Measurements from ENCODE around the gene DCLK1.

The DCLK1 gene

DNA sequence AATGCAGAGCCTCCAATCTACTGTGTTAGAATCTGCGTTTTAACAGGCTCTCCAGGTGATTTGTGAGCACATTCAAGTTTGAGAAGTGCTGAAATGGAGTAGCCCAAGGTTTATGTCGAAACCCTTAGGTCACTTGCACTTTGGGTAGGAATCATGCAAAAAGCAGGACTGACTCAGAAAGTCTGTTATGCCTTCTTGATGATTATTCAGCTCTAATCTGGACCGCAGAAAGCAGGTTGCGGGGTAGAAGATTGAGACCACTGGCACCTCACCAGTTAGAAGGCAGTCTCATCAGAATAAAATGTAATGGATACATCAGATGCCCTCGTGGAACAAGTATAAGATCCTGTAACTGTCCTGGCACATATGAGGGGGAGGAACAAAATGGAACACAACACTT lies 326.3 kb downstream of the DCLK1 start:
- no peak for TF ChIP-seq SPI1 (IDR thresholded peaks at IDR 0.05; ENCODE audit: borderline replicate concordance, low read depth)
- no peaks in the 10 kb centered on the region for H3K27me3 ChIP-seq (ENCODE audit: insufficient read depth, poor library complexity, severe bottlenecking)
- no peak for DNase-seq (ENCODE audit: low read depth in 1 of 2, low spot score in 1 of 2)
- no peak overlapping the region for H3K27ac ChIP-seq (replicated peaks)
- H3K4me3 ChIP-seq (replicated peaks; ENCODE audit: insufficient read depth, low read length): no peak overlapping the region

DNA sequence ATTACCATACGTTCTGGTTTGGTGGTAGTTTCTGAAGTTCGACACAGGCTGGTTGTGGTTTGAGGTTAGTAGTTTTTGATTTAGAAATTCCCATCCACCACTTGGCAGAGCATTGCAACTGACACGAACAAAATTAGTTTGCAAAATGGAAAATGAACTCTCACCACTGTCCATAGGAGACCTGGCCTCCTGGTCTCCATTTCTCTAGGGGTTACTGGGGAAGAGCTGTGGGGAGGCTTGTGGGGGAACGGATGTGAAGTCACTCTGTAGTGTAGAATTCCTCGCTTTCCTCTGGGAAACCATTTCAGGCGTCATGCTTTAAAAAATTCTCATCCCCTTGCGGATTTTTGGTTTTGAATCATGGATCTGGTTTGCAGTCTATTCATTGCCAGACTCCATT lies 333.2 kb downstream of the DCLK1 start:
- DNase-seq (ENCODE audit: low read depth in 1 of 2, low spot score in 1 of 2): no peak
- H3K4me3 ChIP-seq (replicated peaks; ENCODE audit: insufficient read depth, low read length): no peak overlapping the region
- no peak overlapping the region for H3K27ac ChIP-seq (replicated peaks)
- TF ChIP-seq POLR2AphosphoS5 (IDR thresholded peaks at IDR 0.05; ENCODE audit: low read depth) (no peak), SPI1 (IDR thresholded peaks at IDR 0.05; ENCODE audit: borderline replicate concordance, low read depth) (no peak), GABPA (IDR thresholded peaks at IDR 0.05; ENCODE audit: low read depth) (no peak)
- TF ChIP-seq, protein P1, sequence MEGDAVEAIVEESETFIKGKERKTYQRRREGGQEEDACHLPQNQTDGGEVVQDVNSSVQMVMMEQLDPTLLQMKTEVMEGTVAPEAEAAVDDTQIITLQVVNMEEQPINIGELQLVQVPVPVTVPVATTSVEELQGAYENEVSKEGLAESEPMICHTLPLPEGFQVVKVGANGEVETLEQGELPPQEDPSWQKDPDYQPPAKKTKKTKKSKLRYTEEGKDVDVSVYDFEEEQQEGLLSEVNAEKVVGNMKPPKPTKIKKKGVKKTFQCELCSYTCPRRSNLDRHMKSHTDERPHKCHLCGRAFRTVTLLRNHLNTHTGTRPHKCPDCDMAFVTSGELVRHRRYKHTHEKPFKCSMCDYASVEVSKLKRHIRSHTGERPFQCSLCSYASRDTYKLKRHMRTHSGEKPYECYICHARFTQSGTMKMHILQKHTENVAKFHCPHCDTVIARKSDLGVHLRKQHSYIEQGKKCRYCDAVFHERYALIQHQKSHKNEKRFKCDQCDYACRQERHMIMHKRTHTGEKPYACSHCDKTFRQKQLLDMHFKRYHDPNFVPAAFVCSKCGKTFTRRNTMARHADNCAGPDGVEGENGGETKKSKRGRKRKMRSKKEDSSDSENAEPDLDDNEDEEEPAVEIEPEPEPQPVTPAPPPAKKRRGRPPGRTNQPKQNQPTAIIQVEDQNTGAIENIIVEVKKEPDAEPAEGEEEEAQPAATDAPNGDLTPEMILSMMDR (IDR thresholded peaks at IDR 0.05; ENCODE audit: insufficient read depth, low read length): no peak
- TF ChIP-seq, protein P2, sequence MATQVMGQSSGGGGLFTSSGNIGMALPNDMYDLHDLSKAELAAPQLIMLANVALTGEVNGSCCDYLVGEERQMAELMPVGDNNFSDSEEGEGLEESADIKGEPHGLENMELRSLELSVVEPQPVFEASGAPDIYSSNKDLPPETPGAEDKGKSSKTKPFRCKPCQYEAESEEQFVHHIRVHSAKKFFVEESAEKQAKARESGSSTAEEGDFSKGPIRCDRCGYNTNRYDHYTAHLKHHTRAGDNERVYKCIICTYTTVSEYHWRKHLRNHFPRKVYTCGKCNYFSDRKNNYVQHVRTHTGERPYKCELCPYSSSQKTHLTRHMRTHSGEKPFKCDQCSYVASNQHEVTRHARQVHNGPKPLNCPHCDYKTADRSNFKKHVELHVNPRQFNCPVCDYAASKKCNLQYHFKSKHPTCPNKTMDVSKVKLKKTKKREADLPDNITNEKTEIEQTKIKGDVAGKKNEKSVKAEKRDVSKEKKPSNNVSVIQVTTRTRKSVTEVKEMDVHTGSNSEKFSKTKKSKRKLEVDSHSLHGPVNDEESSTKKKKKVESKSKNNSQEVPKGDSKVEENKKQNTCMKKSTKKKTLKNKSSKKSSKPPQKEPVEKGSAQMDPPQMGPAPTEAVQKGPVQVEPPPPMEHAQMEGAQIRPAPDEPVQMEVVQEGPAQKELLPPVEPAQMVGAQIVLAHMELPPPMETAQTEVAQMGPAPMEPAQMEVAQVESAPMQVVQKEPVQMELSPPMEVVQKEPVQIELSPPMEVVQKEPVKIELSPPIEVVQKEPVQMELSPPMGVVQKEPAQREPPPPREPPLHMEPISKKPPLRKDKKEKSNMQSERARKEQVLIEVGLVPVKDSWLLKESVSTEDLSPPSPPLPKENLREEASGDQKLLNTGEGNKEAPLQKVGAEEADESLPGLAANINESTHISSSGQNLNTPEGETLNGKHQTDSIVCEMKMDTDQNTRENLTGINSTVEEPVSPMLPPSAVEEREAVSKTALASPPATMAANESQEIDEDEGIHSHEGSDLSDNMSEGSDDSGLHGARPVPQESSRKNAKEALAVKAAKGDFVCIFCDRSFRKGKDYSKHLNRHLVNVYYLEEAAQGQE (IDR thresholded peaks at IDR 0.05; ENCODE audit: insufficient replicate concordance, low read depth): no peak
- H3K27me3 ChIP-seq (ENCODE audit: insufficient read depth, poor library complexity, severe bottlenecking): no peaks in the 10 kb centered on the region

DNA sequence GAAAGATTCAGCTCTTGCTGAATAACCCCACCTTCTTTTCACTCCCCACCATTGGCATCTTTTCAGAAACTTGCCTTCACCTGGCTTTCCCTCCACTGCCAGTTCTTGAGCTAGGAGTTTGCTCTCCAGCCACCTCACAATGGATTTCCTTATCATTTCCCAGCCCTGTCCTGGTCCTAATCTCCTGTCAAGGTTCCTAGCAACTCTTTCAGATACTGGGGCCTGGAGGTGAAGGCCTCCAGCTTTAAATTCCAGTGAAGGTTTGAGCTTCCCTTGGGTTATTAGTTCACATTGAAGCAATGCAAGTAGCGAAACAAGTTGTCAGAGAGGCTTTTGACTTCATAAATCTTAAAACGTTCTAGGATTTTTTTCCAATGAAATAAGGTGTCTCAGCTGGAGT lies 333.9 kb downstream of the DCLK1 start:
- Histone ChIP-seq H3K27ac (replicated peaks) (no peak overlapping the region), H3K27me3 (ENCODE audit: insufficient read depth, poor library complexity, severe bottlenecking) (peaks cover 3% of the 10 kb centered on the region), H3K4me3 (replicated peaks; ENCODE audit: insufficient read depth, low read length) (no peak overlapping the region)
- DNase-seq (ENCODE audit: low read depth in 1 of 2, low spot score in 1 of 2): no peak
- TF ChIP-seq GABPA (IDR thresholded peaks at IDR 0.05; ENCODE audit: low read depth) (no peak), POLR2AphosphoS5 (IDR thresholded peaks at IDR 0.05; ENCODE audit: low read depth) (no peak), SPI1 (IDR thresholded peaks at IDR 0.05; ENCODE audit: borderline replicate concordance, low read depth) (no peak)
- TF ChIP-seq, protein P1 (IDR thresholded peaks at IDR 0.05; ENCODE audit: insufficient read depth, low read length): no peak
- TF ChIP-seq, protein P2 (IDR thresholded peaks at IDR 0.05; ENCODE audit: insufficient replicate concordance, low read depth): no peak

DNA sequence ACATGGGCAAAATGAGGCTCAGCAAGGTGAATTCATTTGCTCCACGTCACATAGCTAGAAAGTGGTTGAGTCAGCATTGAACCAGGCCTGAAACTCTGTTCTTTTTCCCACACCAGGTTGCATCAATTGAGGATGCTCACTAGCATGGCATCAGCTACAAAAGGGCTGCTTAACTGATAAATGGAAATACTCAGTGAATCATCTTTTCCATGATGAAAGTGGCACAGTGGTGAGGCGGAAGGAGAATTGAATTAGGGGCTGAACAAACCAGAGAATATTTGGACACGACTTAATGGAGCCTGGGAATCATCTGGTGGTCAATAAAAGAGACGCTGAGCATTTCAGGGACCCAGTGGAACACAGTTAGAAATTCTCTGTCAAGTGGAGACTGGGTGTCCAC lies 334.6 kb downstream of the DCLK1 start:
- no peak for DNase-seq (ENCODE audit: low read depth in 1 of 2, low spot score in 1 of 2)
- TF ChIP-seq, protein P1 (IDR thresholded peaks at IDR 0.05; ENCODE audit: insufficient read depth, low read length): no peak
- TF ChIP-seq, protein P2 (IDR thresholded peaks at IDR 0.05; ENCODE audit: insufficient replicate concordance, low read depth): no peak
- TF ChIP-seq POLR2AphosphoS5 (IDR thresholded peaks at IDR 0.05; ENCODE audit: low read depth): no peak
- no peak for TF ChIP-seq SPI1 (IDR thresholded peaks at IDR 0.05; ENCODE audit: borderline replicate concordance, low read depth)
- TF ChIP-seq GABPA (IDR thresholded peaks at IDR 0.05; ENCODE audit: low read depth): no peak
- Histone ChIP-seq H3K27me3 (ENCODE audit: insufficient read depth, poor library complexity, severe bottlenecking) (peaks cover 3% of the 10 kb centered on the region), H3K4me3 (replicated peaks; ENCODE audit: insufficient read depth, low read length) (no peak overlapping the region), H3K27ac (replicated peaks) (no peak overlapping the region)
